GM21360 (cell line): Measurements from ENCODE around the gene RGS10.
"Not testable (repeated sequence)": the region's sequence is repeated elsewhere in the genome, so short reads cannot be mapped to it uniquely, and the experiment has no call there.

Experiments
- ATAC-seq: cut with Tn5 transposase; IDR thresholded peaks from one replicate; pipeline ENCODE4 v1.9.1; 2021; ENCODE audit warnings: mild to moderate bottlenecking, moderate library complexity; ENCODE audit not compliant: unreplicated experiment

The RGS10 gene

DNA sequence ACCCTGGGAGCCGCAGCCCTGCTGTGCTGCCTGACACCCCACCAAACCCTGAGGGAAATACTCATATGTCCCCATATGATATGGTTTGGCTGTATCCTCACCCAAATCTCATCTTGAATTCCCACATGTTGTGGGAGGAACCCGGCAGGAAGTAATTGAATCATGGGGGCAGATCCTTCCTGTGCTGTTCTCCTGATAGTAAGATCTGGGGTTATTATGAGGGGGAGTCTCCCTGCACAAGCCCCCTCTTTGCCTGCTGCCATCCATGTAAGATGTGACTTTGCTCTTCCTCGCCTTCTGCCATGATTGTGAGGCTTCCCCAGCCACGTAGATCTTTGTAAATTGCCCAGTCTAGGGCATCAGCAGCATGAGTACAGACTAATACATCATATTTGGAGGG lies 68.7 kb downstream of the RGS10 start:
- ATAC-seq = no peak

DNA sequence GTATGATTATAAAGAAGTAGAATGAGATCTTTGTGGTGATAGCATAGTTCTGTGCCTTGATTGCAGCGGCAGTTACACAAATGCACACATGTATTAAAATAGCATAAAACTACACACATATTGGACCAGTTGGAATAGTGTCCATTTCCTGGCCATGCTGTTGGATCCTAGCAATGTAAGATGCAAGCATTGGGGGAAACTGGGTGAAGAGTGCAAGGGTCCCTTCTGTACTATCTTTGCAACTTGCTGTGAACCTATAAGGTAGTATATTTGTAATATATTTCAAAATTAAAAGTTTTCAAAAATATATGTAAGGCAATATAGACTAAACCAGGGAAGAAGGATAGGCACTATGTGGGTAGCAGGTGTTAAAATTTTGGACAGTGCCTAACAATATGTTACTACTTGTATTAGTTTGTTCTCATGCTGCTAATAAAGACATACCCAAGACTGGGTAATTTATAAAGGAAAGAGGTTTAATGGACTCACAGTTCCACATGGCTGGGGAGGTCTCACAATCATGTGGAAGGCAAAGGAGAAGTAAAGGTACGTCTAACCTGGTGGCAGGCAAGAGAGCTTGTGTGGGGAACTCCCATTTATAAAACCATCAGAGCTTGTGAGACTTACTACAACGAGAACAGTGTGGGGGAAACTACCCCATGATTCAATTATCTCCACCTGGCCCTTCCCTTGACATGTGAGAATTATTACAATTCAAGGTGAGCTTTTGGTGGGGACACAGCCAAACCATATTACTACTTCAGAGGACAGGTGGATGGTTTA lies 71.4 kb downstream of the RGS10 start:
- ATAC-seq = no peak

DNA sequence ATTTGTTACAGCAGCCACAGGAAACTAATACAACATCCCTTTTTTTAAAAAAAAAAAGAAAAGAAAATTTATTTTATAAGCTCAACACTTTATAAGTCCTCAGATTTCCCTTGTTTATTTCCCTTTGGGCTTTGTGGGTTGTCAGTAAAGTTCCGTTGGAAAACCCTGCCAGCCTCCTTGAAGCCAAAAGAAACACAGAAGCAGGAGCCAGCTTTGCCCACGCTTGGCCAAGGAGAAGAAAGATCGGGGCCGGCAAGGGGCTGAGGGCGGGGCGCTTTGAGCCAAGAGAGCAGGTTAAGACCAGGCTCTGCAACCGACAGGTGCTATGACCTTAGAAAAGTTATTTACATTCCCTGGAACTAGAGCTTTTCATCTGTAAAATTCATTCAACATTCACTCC lies 72.7 kb downstream of the RGS10 start:
- ATAC-seq = no peak

DNA sequence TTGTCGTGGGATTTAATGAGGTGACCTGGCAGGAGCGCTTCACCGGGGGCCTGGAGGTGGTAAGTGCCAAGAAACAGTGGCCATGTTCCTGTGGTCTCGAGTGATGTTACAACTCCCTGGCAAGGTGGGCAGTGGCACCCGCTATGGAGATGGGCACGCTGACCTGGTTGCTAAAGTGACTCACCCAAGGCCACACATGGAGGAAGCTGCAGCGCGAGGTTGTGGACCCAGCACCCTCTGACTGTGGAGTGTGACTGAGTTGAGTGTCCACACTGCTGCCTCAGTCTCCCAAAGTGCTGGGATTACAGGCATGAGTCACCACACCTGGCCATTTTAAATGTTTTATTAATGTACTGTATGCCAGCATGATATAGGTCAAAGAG lies 73.2 kb downstream of the RGS10 start:
- no peak for ATAC-seq

DNA sequence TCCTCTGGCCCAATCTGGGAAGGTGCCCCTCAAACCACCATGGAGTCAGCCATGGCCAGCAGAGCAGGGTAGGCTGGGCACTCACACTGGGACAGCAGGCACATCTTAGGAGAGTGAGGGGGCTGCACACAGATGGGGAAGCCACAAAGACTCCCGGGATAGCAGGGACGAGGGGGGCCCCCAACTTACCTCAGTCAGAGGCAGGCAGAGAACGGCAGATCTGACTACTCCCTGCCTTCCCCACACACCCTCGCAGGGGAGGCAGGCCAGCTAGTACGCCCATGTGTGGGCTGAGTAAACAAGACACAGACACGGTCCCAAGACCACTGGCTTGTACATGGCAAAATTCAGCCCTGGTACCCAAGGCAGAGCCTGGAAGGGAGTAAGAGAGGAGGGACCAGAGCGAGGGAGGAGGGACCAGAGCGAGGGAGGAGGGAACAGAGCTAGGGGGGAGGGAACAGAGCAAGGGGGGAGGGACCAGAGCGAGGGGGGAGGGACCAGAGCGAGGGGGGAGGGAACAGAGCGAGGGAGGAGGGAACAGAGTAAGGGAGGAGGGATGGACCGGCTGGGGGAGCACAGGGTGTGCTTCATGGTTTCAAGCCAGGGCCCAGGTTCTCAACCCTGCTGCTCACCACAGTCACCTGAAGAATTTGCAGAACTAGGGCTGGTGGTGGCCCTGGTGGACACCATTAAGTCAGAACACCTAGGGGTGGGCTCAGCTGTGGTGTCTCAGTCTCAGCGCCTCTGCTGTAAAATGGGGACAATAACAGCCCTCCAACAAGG lies 73.8 kb downstream of the RGS10 start:
- no peak for ATAC-seq

DNA sequence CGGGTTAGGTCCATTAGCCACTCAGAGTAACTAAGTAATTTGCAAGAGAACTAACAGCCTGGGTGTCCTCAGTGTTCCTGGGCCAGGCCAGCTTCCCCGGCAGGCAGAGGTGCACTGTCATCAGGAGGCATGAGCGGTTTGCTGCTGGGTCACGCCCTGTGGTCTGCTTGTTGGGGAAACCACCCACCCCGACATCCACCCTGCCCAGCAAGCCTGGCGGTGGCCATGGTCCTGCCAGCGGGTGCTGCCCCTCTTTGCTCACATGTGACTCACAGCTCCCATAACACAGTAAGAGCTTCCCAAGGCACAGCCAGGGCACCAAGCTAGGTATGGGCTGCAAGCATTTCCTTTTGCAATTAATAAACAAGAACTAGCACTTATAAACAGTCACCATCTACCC lies 75.9 kb downstream of the RGS10 start:
- no peak for ATAC-seq

DNA sequence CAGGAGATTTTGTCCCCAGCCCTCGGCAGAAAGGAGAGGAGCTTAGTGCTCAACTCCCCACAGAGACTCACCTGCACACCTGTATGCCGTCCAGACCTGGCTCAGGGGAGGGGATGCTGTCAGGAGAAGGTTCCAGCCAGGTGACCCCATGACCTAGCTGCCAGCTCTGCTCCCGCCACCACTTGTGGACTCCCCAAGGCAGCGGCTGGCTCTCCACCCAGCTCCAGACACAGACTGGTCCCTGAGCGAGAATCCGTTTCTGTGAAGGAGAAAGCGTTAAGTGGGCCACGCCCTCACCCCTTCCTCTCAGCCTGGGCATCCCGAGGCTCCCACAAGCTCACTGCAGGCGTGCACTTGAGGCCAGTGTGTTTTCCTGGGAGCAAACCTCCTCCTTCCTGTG lies 76.4 kb downstream of the RGS10 start:
- no peak for ATAC-seq

GRCh38 chr10:119465085-119465484 lies 77.4 kb downstream of the RGS10 start:
- no peak for ATAC-seq

DNA sequence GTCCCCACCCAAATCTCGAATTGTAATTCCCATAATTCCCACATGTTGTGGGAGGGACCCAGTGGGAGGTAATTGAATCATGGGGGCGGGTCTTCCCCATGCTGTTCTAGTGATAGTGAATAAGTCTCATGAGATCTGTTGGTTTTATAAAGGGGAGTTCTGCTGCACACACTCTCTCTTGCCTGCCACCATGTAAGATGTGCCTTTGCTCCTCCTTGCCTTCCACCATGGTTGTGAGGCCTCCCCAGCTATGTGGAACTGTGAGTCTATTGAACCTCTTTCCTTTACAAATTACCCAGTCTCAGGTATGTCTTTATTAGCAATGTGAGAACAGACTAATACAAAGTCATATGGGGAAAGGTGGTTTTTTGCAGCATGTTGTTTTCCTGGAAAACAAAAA lies 79.3 kb downstream of the RGS10 start:
- not testable (repeated sequence) for ATAC-seq

GRCh38 chr10:119462773-119463172 lies 79.7 kb downstream of the RGS10 start:
- ATAC-seq = no peak

DNA sequence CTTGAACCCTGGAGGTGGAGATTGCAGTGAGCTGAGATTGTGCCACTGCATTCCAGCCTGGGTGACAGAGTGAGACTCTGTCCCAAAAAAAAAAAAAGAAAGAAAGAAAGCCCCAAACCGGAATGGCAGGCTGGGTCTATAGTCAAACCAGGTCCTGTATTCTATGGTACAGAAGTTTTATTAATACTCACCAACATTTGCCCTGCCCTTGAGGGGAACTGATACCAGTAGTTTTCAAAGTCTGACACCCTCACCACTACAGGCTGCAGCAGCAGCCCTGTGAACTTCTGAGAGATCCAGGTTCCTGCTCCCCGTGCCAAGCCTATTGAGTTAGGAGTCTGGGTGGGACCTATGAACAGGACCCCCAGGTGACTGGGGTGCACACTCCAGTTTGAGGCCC lies 80.6 kb downstream of the RGS10 start:
- no peak for ATAC-seq

DNA sequence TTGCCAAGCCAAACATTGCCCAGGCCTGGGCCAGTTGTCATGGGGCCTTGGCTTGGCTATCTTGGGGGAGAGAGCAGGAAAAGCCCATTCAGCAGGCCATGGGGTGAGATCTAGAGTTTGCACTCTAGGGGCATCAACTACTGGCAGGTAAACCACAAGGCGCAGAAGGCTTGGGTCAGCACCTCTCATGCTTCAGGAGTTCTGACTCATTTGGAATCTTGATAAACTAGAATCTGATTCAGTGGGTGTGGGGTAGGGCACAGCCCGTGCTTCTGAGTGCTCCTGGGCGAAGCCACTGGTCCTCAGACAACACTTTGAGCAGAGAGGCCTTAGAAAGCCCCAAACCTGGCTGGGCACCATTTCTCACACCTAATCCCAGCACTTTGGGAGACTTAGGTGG lies 81.1 kb downstream of the RGS10 start:
- ATAC-seq = no peak

DNA sequence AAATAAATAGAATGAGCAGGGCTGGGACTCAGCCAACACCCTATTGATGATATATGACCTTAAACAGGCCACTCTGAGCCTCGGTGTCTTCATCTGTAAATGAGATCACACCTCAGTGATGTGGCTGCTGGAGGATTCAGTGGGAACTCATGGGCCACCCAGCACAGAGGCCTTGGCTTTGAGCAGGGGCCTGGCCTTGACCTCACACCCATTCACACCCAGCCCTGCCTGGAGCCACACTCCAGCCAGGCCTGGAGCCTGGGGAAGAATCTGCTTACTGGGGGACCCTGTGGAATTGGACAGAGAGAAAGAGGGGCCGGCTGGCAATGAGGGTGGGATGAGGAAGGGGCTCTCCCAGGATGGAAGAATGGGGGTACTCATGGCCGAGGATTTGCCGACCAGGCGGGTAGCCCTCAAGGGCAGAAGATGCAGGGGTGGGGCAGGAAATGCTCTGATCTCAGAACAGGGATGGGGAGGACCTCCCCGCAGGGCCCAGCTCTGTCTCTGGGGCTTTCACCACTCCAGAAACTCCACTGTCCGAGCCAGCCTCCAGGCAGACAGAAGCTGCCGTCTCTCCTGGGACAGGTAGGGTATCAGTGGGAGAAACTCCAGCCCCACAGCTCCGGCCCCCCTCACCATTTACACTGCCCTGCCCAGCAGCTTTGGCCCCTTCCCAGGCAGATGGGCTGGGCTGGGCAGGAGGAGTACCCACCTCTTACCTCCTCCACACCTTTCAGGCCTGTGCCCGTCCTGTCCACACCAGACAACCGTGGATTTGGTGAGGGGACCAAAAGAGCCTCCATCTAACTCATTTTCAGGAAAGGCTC lies 81.9 kb downstream of the RGS10 start:
- no peak for ATAC-seq

GRCh38 chr10:119459681-119460340 lies 82.7 kb downstream of the RGS10 start:
- no peak for ATAC-seq

- no peak for ATAC-seq
Observed at GRCh38 chr10:119457966-119458766, 84.4 kb downstream of the RGS10 start.

DNA sequence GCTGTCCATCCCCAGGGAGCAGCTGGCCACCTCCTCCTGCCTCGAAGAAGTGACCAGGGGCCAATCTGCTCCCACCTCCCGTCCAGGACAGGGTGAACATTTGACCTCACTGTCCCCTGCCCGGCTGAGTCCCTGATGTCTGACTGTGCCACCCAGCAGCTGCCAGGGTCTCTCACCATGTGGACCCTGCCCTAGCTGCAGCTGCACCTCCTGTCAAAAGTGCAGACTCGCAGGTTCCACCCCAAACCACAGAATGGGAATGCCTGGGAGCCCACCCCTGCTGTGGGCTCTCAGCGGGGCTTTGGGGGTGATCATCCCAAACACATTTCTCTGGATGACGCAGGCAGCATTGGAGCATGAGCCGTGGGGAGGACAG lies 86.1 kb downstream of the RGS10 start:
- no peak for ATAC-seq

- ATAC-seq = no peak
Observed at GRCh38 chr10:119455609-119456434, 86.7 kb downstream of the RGS10 start.

DNA sequence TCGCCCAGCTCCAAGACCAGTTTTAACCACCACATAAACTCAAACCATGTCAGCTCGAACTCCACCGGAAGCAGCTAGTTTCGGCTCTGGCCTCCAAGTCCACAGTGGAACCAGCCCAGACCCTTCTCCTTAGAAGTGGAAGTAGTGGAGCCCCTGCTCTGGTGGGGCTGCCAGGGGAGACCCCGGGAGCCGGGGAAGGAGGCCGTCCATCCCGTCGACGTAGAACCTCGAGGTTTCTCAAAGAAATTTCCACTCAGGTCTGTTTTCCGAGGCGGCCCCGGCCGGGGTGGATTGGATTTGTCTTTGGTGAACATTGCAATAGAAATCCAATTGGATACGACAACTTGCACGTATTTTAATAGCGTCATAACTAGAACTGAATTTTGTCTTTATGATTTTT lies 87.5 kb downstream of the RGS10 start:
- no peak for ATAC-seq

DNA sequence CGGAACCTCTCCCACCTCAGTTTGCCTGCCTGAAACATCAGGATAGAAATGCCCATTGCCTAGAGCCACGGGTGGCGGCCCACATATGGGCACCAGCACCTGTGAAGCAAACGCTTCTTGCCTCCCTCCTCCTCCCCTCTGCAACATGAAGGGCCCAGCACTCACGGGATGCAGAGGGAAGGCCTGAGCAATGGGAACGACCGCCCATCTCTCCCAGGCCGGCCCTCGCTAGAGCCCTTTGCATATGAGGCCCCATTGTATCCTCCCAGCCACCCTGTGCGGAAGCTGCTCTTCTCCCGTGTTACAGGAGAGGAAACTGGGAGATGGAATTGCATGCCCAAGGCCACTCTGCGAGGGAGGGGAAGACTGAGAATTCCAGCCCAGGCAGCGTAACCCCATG lies 88.2 kb downstream of the RGS10 start:
- ATAC-seq = no peak
